WTC11 (cell line): ENCODE data around the gene HINFP. TPM values are rescaled to one million over a fixed set of nuclear protein-coding genes. Genes with fewer than 3 reads are reported as not detected.

Experiments used
- ATAC-seq: fragments of 200-7000 bp; cut with Tn5 transposase; 2 replicates; pipeline ENCODE4 v1.10.0; 2021; ENCODE audit warnings: mild to moderate bottlenecking, moderate library complexity
- CTCF ChIA-PET: fragments of 300-600 bp; sonication (Branson Sonifier 250); formaldehyde crosslinking; loops from one replicate; lab custom pipeline; 2021; ENCODE audit warnings: antibody characterized with exemption; lab: Charles Lee
- POLR2A ChIA-PET: fragments of 350-600 bp; sonication (Branson Sonifier 250); formaldehyde crosslinking; loops from one replicate; lab custom pipeline; 2021; ENCODE audit warnings: antibody characterized with exemption; lab: Charles Lee
- DNase-seq: peaks from one replicate; pipeline ENCODE4 v3.0.0; 2021; ENCODE audit warnings: low spot score
- H3K27ac Mint-ChIP-seq: 2 replicates; pipeline ENCODE4 v1.8.0; 2021; ENCODE audit warnings: mixed read lengths
- H3K27me3 Mint-ChIP-seq: 2 replicates; pipeline ENCODE4 v1.8.0; 2021; ENCODE audit warnings: low read depth, mild to moderate bottlenecking, moderate library complexity, mixed read lengths
- H3K36me3 Mint-ChIP-seq: 2 replicates; pipeline ENCODE4 v1.8.0; 2021; ENCODE audit warnings: mixed read lengths
- H3K4me1 Mint-ChIP-seq: 2 replicates; pipeline ENCODE4 v1.8.0; 2022; ENCODE audit warnings: mixed read lengths
- H3K4me3 Mint-ChIP-seq: 2 replicates; pipeline ENCODE4 v1.8.0; 2021; ENCODE audit warnings: mild to moderate bottlenecking, moderate library complexity, mixed read lengths
- H3K9me3 Mint-ChIP-seq: 2 replicates; pipeline ENCODE4 v1.8.0; 2021; ENCODE audit warnings: mixed read lengths
- ATF2 ChIP-seq: sonication (generic); formaldehyde crosslinking; IDR thresholded peaks from 2 replicates; pipeline ENCODE4 v1.8.1; 2022; ENCODE audit warnings: low read depth, missing genetic modification reagents, borderline replicate concordance
- ATF6 ChIP-seq: sonication (generic); formaldehyde crosslinking; IDR thresholded peaks from 2 replicates; pipeline ENCODE4 v1.8.1; 2023; ENCODE audit warnings: mild to moderate bottlenecking, missing genetic modification reagents
- CDX4 ChIP-seq: fragments of 250-450 bp; sonication (Bioruptor Pico); IDR thresholded peaks from 2 replicates; pipeline ENCODE4 v1.9.0; 2021; ENCODE audit warnings: moderate library complexity, mild to moderate bottlenecking, inconsistent platforms, borderline replicate concordance
- CTCF ChIP-seq: fragments of 200-600 bp; IDR thresholded peaks from 2 replicates; pipeline ENCODE4 v1.8.0; 2022; ENCODE audit warnings: antibody characterized with exemption
- HMGA2 ChIP-seq: fragments of 250-450 bp; sonication (Bioruptor Pico); IDR thresholded peaks from 2 replicates; pipeline ENCODE4 v1.4.0; 2021; ENCODE audit warnings: mild to moderate bottlenecking, moderate library complexity
- HMGXB4 ChIP-seq: sonication (generic); formaldehyde crosslinking; IDR thresholded peaks from 2 replicates; pipeline ENCODE4 v1.8.1; 2023; ENCODE audit warnings: mild to moderate bottlenecking, moderate library complexity, missing genetic modification reagents
- MXD4 ChIP-seq: fragments of 250-450 bp; sonication (Bioruptor Pico); IDR thresholded peaks from 2 replicates; pipeline ENCODE4 v1.8.0; 2021; ENCODE audit warnings: mild to moderate bottlenecking, moderate library complexity, borderline replicate concordance
- PRDM15 ChIP-seq: sonication (generic); formaldehyde crosslinking; IDR thresholded peaks from 2 replicates; pipeline ENCODE4 v1.8.0; 2022; ENCODE audit warnings: missing genetic modification reagents
- SMAD4 ChIP-seq: sonication (generic); formaldehyde crosslinking; IDR thresholded peaks from 2 replicates; pipeline ENCODE4 v1.8.0; 2022; ENCODE audit warnings: mild to moderate bottlenecking, missing genetic modification reagents
- SOX15 ChIP-seq: fragments of 250-450 bp; sonication (Bioruptor Pico); IDR thresholded peaks from 2 replicates; pipeline ENCODE4 v1.9.0; 2021; ENCODE audit warnings: mild to moderate bottlenecking
- STAT6 ChIP-seq: sonication (generic); formaldehyde crosslinking; conservative IDR thresholded peaks from 2 replicates; pipeline ENCODE4 v1.8.1; 2023; ENCODE audit warnings: mild to moderate bottlenecking, low read depth, missing genetic modification reagents, moderate library complexity
- ZNF317 ChIP-seq: sonication (generic); formaldehyde crosslinking; IDR thresholded peaks from 2 replicates; pipeline ENCODE4 v1.8.1; 2023; ENCODE audit warnings: low read depth, mild to moderate bottlenecking, moderate library complexity, missing genetic modification reagents, borderline replicate concordance
- ZNF671 ChIP-seq: fragments of 250-450 bp; sonication (Bioruptor Pico); IDR thresholded peaks from 2 replicates; pipeline ENCODE4 v1.8.0; 2021; ENCODE audit warnings: mild to moderate bottlenecking
- total RNA-seq: library from RNA; stranded (reverse); gene quantifications from 3 replicates; pipeline ENCODE4 v1.2.3, GENCODE V29; 2021

HINFP gene
- total RNA-seq, 1 experiment from 2014 or later = 35.4 TPM

GRCh38 chr11:119144825-119145486, 23.6 kb downstream of the HINFP start:
- CTCF ChIA-PET = interaction anchor here (0.6 to 2.5 kb wide), 44 partner anchors 8 to 1302 kb away, joined by 3 to 31 read pairs (median 4); partner anchors contain the start of genes C1QTNF5, C2CD2L, CBL and DPAGT1

GRCh38 chr11:119145551-119145950, 24.2 kb downstream of the HINFP start:
- no peaks in the 10 kb centered on the region for H3K9me3 Mint-ChIP-seq
- POLR2A ChIA-PET = no interaction called here
- no peak overlapping the region for H3K4me3 Mint-ChIP-seq
- ATAC-seq (no peak), DNase-seq (no peak)
- H3K36me3 Mint-ChIP-seq = no peaks in the 10 kb centered on the region
- H3K4me1 Mint-ChIP-seq = peaks cover 25% of the 10 kb centered on the region
- no peak overlapping the region for H3K27ac Mint-ChIP-seq
- CTCF ChIA-PET = interaction anchor here (0.7 to 2.5 kb wide), 17 partner anchors 11 to 194 kb away, joined by 3 to 31 read pairs (median 5); partner anchors contain the start of genes CBL, DPAGT1, HINFP and NHERF4
- H3K27me3 Mint-ChIP-seq = peaks cover 48% of the 10 kb centered on the region
- no peak for TF ChIP-seq MXD4
- no peak for TF ChIP-seq HMGA2 (CRISPR knock-in tag)
- no peak for TF ChIP-seq SOX15 (CRISPR knock-in tag)
- TF ChIP-seq STAT6 (CRISPR knock-in tag) = no peak
- TF ChIP-seq HMGXB4 (CRISPR knock-in tag) = no peak
- no peak for TF ChIP-seq ATF2 (CRISPR knock-in tag)
- no peak for TF ChIP-seq SMAD4 (CRISPR knock-in tag)
- no peak for TF ChIP-seq ZNF671 (CRISPR knock-in tag)
- no peak for TF ChIP-seq CDX4
- no peak for TF ChIP-seq PRDM15 (CRISPR knock-in tag)
- TF ChIP-seq CTCF = no peak
- no peak for TF ChIP-seq ATF6 (CRISPR knock-in tag)

More at GRCh38 chr11:119144825-119145486, 23.6 kb downstream of the HINFP start:
- no peaks in the 10 kb centered on the region for H3K36me3 Mint-ChIP-seq
- H3K27ac Mint-ChIP-seq = no peak overlapping the region
- TF ChIP-seq ZNF317 (CRISPR knock-in tag) (no peak), CTCF (peak; percentile 52)
- H3K9me3 Mint-ChIP-seq = no peaks in the 10 kb centered on the region
- peak; percentile 84 for DNase-seq
- H3K4me3 Mint-ChIP-seq = no peak overlapping the region
- H3K27me3 Mint-ChIP-seq = peaks cover 43% of the 10 kb centered on the region
- POLR2A ChIA-PET = interaction anchor here (0.6 to 1.1 kb wide), 2 partner anchors 20 to 23 kb away, joined by 3 to 4 read pairs; partner anchors contain the start of gene HINFP
- H3K4me1 Mint-ChIP-seq = peaks cover 23% of the 10 kb centered on the region
- ATAC-seq = peak; percentile 83
